Cortex of kidney (tissue), 1 donor: ENCODE data around the gene MYOZ1.

Experiments
- DNase-seq: peaks from one replicate; lab custom pipeline; 2025; lab: John Stamatoyannopoulos, UW

Gene MYOZ1

GRCh38 chr10:73597346-73597745 lies 43.9 kb downstream of the MYOZ1 start:
- DNase-seq, result no peak

GRCh38 chr10:73593812-73594211 lies 47.5 kb downstream of the MYOZ1 start:
- no peak for DNase-seq

- DNase-seq, result no peak
Observed at GRCh38 chr10:73593110-73593509, 48.2 kb downstream of the MYOZ1 start.

GRCh38 chr10:73591935-73592699 lies 49.2 kb downstream of the MYOZ1 start:
- no peak for DNase-seq

- DNase-seq, result no peak
Observed at GRCh38 chr10:73590881-73591799, 50.1 kb downstream of the MYOZ1 start, which contains the start of gene USP54. Gene USP54 (minus strand): TSS chr10:73591342. CDS start chr10:73575658, 15,684 bp downstream.

- DNase-seq, result no peak
Observed at GRCh38 chr10:73589563-73590126, 51.6 kb downstream of the MYOZ1 start.

GRCh38 chr10:73588656-73589055 lies 52.6 kb downstream of the MYOZ1 start:
- DNase-seq, result no peak

GRCh38 chr10:73586583-73586984 lies 54.7 kb downstream of the MYOZ1 start:
- no peak for DNase-seq

- DNase-seq, result no peak
Observed at GRCh38 chr10:73585327-73585726, 55.9 kb downstream of the MYOZ1 start.

- no peak for DNase-seq
Observed at GRCh38 chr10:73584737-73585136, 56.5 kb downstream of the MYOZ1 start.

- DNase-seq, result no peak
Observed at GRCh38 chr10:73581918-73582317, 59.4 kb downstream of the MYOZ1 start.
